Adrenal gland (tissue), 5 donors: Measurements from ENCODE around the gene BLM.

Experiments used
- POLR2A ChIP-seq, 2 donors: fragments of 450-650 bp; IDR thresholded peaks; one replicate each; pipeline ENCODE4 v1.6.1; 2017; ENCODE audit warnings: antibody characterized with exemption in 2 of 2, mild to moderate bottlenecking in 2 of 2, moderate library complexity in 1 of 2
- TF ChIP-seq, protein P1 (sequence below), 6 experiments: fragments of 450-650 bp in 4 of 6; fragments of 200-600 bp in 2 of 6; sonication (generic) in 1 of 6; IDR thresholded peaks; 1 replicate in 5 of 6; 2 replicates in 1 of 6; pipeline versions ENCODE4 v1.5.1 to v1.8.0; 2016 to 2021; ENCODE audit warnings: antibody characterized with exemption in 6 of 6, mild to moderate bottlenecking in 2 of 6, moderate library complexity in 1 of 6
- donor health status: DM: no; HTN: no; CAD: no.

GRCh38 chr15:90794538-90794937, 77.4 kb downstream of the BLM start:
- TF ChIP-seq, protein P1, sequence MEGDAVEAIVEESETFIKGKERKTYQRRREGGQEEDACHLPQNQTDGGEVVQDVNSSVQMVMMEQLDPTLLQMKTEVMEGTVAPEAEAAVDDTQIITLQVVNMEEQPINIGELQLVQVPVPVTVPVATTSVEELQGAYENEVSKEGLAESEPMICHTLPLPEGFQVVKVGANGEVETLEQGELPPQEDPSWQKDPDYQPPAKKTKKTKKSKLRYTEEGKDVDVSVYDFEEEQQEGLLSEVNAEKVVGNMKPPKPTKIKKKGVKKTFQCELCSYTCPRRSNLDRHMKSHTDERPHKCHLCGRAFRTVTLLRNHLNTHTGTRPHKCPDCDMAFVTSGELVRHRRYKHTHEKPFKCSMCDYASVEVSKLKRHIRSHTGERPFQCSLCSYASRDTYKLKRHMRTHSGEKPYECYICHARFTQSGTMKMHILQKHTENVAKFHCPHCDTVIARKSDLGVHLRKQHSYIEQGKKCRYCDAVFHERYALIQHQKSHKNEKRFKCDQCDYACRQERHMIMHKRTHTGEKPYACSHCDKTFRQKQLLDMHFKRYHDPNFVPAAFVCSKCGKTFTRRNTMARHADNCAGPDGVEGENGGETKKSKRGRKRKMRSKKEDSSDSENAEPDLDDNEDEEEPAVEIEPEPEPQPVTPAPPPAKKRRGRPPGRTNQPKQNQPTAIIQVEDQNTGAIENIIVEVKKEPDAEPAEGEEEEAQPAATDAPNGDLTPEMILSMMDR (IDR thresholded peaks at IDR 0.05): no peak
- TF ChIP-seq POLR2A (IDR thresholded peaks at IDR 0.05): no peak
